HG03520 (cell line): ENCODE measurements around the gene TNFSF13.
A peak's percentile ranks its signal among the peaks of the same experiment; 100 is the strongest.

Source experiments
- ATAC-seq: cut with Tn5 transposase; IDR thresholded peaks from one replicate; pipeline ENCODE4 v1.9.1; 2021; ENCODE audit warnings: mild to moderate bottlenecking, moderate library complexity; ENCODE audit not compliant: unreplicated experiment

Gene TNFSF13

GRCh38 chr17:7574176-7574953 lies 15.8 kb downstream of the TNFSF13 start:
- no peak for ATAC-seq

- ATAC-seq = no peak
Observed at GRCh38 chr17:7575481-7575883, 16.9 kb downstream of the TNFSF13 start.

- ATAC-seq = no peak
Observed at GRCh38 chr17:7575959-7576358, 17.4 kb downstream of the TNFSF13 start.

GRCh38 chr17:7576432-7576937 lies 17.9 kb downstream of the TNFSF13 start:
- ATAC-seq = no peak

- no peak for ATAC-seq
Observed at GRCh38 chr17:7577327-7578199, 19.0 kb downstream of the TNFSF13 start.

- ATAC-seq = no peak
Observed at GRCh38 chr17:7579001-7579833, 20.7 kb downstream of the TNFSF13 start, which contains the start of gene CD68. Gene CD68, plus strand, starts transcription at chr17:7579638. Its CDS starts 40 bp downstream, at chr17:7579678.

GRCh38 chr17:7579834-7580603 lies 21.5 kb downstream of the TNFSF13 start:
- no peak for ATAC-seq

- no peak for ATAC-seq
Observed at GRCh38 chr17:7580604-7581575, 22.3 kb downstream of the TNFSF13 start.

GRCh38 chr17:7582396-7583252 lies 24.1 kb downstream of the TNFSF13 start:
- ATAC-seq = no peak

GRCh38 chr17:7583253-7584109 lies 24.9 kb downstream of the TNFSF13 start, which contains the start of gene MPDU1:
Gene MPDU1, plus strand, starts transcription at chr17:7583852. Its CDS starts 11 bp downstream, at chr17:7583863.
- peak; percentile 62 for ATAC-seq

GRCh38 chr17:7586673-7587419 lies 28.3 kb downstream of the TNFSF13 start:
- ATAC-seq = no peak

- ATAC-seq = no peak
Observed at GRCh38 chr17:7587420-7588151, 29.0 kb downstream of the TNFSF13 start.

GRCh38 chr17:7588553-7589203 lies 30.1 kb downstream of the TNFSF13 start:
- ATAC-seq = no peak

- no peak for ATAC-seq
Observed at GRCh38 chr17:7589204-7589868, 30.8 kb downstream of the TNFSF13 start.
